ENCODE results near the gene GFI1B. TPM values are rescaled to one million over a fixed set of nuclear protein-coding genes. Genes with fewer than 3 reads are reported as not detected.
"Not testable (repeated sequence)": the region's sequence is repeated elsewhere in the genome, so short reads cannot be mapped to it uniquely, and the experiment has no call there.

The GFI1B gene
- polyA plus RNA-seq, 3 donors = 0.71 to 0.91 (median 0.78) TPM

- no peak for DNase-seq
Measured at GRCh38 chr9:132991351-132992300, 13.1 kb downstream of the GFI1B start.

GRCh38 chr9:132993511-132993939 is 15.0 kb downstream of the GFI1B start:
- DNase-seq = no peak

- no peak for DNase-seq
Measured at GRCh38 chr9:132994410-132995120, 16.1 kb downstream of the GFI1B start.

- DNase-seq = no peak
Measured at GRCh38 chr9:132995121-132995420, 16.6 kb downstream of the GFI1B start.

- no peak for DNase-seq
Measured at GRCh38 chr9:132995879-132996278, 17.4 kb downstream of the GFI1B start.

- DNase-seq = no peak
Measured at GRCh38 chr9:132996526-132996925, 18.0 kb downstream of the GFI1B start.

- no peak for DNase-seq
Measured at GRCh38 chr9:132997591-132997990, 19.1 kb downstream of the GFI1B start.

- not testable (repeated sequence) for DNase-seq
Measured at GRCh38 chr9:132998221-132998620, 19.7 kb downstream of the GFI1B start.

GRCh38 chr9:132998831-132999635 is 20.5 kb downstream of the GFI1B start:
- DNase-seq = no peak

- DNase-seq = no peak
Measured at GRCh38 chr9:133002147-133003070, 23.9 kb downstream of the GFI1B start.

GRCh38 chr9:133003071-133003461 is 24.6 kb downstream of the GFI1B start:
- no peak for DNase-seq

- no peak for DNase-seq
Measured at GRCh38 chr9:133003671-133004090, 25.2 kb downstream of the GFI1B start.

GRCh38 chr9:133004091-133004998 is 25.9 kb downstream of the GFI1B start:
- no peak for DNase-seq

- no peak for DNase-seq
Measured at GRCh38 chr9:133004999-133005760, 26.7 kb downstream of the GFI1B start.

GRCh38 chr9:133005957-133006356 is 27.5 kb downstream of the GFI1B start:
- DNase-seq = no peak

- no peak for DNase-seq
Measured at GRCh38 chr9:133006731-133007352, 28.3 kb downstream of the GFI1B start.

- DNase-seq = no peak
Measured at GRCh38 chr9:133008406-133008805, 29.9 kb downstream of the GFI1B start.

GRCh38 chr9:133008824-133009223 is 30.3 kb downstream of the GFI1B start:
- DNase-seq = no peak
